GM18868 (cell line): ENCODE measurements around the gene GRK1.
"Not testable (repeated sequence)": the region's sequence is repeated elsewhere in the genome, so short reads cannot be mapped to it uniquely, and the experiment has no call there.

ENCODE experiments used
- ATAC-seq: cut with Tn5 transposase; IDR thresholded peaks from one replicate; pipeline ENCODE4 v1.9.1; 2021; ENCODE audit warnings: mild to moderate bottlenecking, moderate library complexity; ENCODE audit not compliant: unreplicated experiment

GRK1 gene

GRCh38 chr13:113725329-113726105 lies 58.5 kb downstream of the GRK1 start:
- not testable (repeated sequence) for ATAC-seq

GRCh38 chr13:113726106-113726821 lies 59.2 kb downstream of the GRK1 start:
- ATAC-seq: not testable (repeated sequence)

GRCh38 chr13:113726961-113727411 lies 60.0 kb downstream of the GRK1 start:
- no peak for ATAC-seq

- no peak for ATAC-seq
These were observed 61.6 kb downstream of the GRK1 start for GRCh38 chr13:113728571-113729054.

- no peak for ATAC-seq
These were observed 62.4 kb downstream of the GRK1 start for GRCh38 chr13:113729187-113730019.

GRCh38 chr13:113730258-113730691 lies 63.3 kb downstream of the GRK1 start:
- ATAC-seq: no peak

GRCh38 chr13:113730831-113731191 lies 63.8 kb downstream of the GRK1 start:
- ATAC-seq: no peak

- no peak for ATAC-seq
These were observed 64.5 kb downstream of the GRK1 start for GRCh38 chr13:113731192-113732175.

GRCh38 chr13:113732176-113732960 lies 65.3 kb downstream of the GRK1 start:
- no peak for ATAC-seq

GRCh38 chr13:113732961-113733950 lies 66.2 kb downstream of the GRK1 start:
- no peak for ATAC-seq

GRCh38 chr13:113734099-113734825 lies 67.2 kb downstream of the GRK1 start:
- ATAC-seq: no peak

GRCh38 chr13:113734826-113735125 lies 67.8 kb downstream of the GRK1 start:
- no peak for ATAC-seq

GRCh38 chr13:113735194-113735593 lies 68.2 kb downstream of the GRK1 start:
- no peak for ATAC-seq

- ATAC-seq: no peak
These were observed 68.7 kb downstream of the GRK1 start for GRCh38 chr13:113735750-113736149.

- ATAC-seq: no peak
These were observed 69.3 kb downstream of the GRK1 start for GRCh38 chr13:113736258-113736731.

- ATAC-seq: no peak
These were observed 70.8 kb downstream of the GRK1 start for GRCh38 chr13:113737803-113738202.

- no peak for ATAC-seq
These were observed 72.7 kb downstream of the GRK1 start for GRCh38 chr13:113739527-113740285.
